Measurements from ENCODE around the gene PREX1.

The PREX1 gene

GRCh38 chr20:48686238-48687116, 141.3 kb downstream of the PREX1 start:
- no peak for TF ChIP-seq CTCF (conservative IDR thresholded peaks at IDR 0.05; ENCODE audit: low read length)
- DNase-seq (ENCODE audit: low read depth): peak; percentile 69
- H3K4me3 ChIP-seq (ENCODE audit: low read length): no peak overlapping the region

GRCh38 chr20:48685300-48685699, 142.5 kb downstream of the PREX1 start:
- no peak for TF ChIP-seq CTCF (conservative IDR thresholded peaks at IDR 0.05; ENCODE audit: low read length)
- DNase-seq (ENCODE audit: low read depth): no peak
- no peak overlapping the region for H3K4me3 ChIP-seq (ENCODE audit: low read length)

- no peak for TF ChIP-seq CTCF (conservative IDR thresholded peaks at IDR 0.05; ENCODE audit: low read length)
- no peak for DNase-seq (ENCODE audit: low read depth)
- no peak overlapping the region for H3K4me3 ChIP-seq (ENCODE audit: low read length)
Observed at GRCh38 chr20:48684501-48685041, 143.2 kb downstream of the PREX1 start.

- DNase-seq (ENCODE audit: low read depth): no peak
- no peak for TF ChIP-seq CTCF (conservative IDR thresholded peaks at IDR 0.05; ENCODE audit: low read length)
- H3K4me3 ChIP-seq (ENCODE audit: low read length): no peak overlapping the region
Observed at GRCh38 chr20:48683467-48684175, 144.2 kb downstream of the PREX1 start.

GRCh38 chr20:48682529-48683363, 145.1 kb downstream of the PREX1 start:
- peak; percentile 98 for DNase-seq (ENCODE audit: low read depth)
- H3K4me3 ChIP-seq (ENCODE audit: low read length): peak overlapping the region; percentile 24
- TF ChIP-seq CTCF (conservative IDR thresholded peaks at IDR 0.05; ENCODE audit: low read length): no peak

GRCh38 chr20:48681873-48682426, 145.8 kb downstream of the PREX1 start:
- no peak overlapping the region; the same call in 1 of the 2 replicates for H3K4me3 ChIP-seq (ENCODE audit: low read length)
- DNase-seq (ENCODE audit: low read depth): no peak
- TF ChIP-seq CTCF (conservative IDR thresholded peaks at IDR 0.05; ENCODE audit: low read length): no peak

All from AG10803 (cell line).